ENCODE data around the gene PLXNA2. TPM values are rescaled to one million over a fixed set of nuclear protein-coding genes. Genes with fewer than 3 reads are reported as not detected.

Gene PLXNA2
- total and polyA plus RNA-seq, 2 of the 8 experiments (the other 6 are each of a cell fraction or from before 2014, with no cell fraction given), result 0.33 to 1.5 TPM

DNA sequence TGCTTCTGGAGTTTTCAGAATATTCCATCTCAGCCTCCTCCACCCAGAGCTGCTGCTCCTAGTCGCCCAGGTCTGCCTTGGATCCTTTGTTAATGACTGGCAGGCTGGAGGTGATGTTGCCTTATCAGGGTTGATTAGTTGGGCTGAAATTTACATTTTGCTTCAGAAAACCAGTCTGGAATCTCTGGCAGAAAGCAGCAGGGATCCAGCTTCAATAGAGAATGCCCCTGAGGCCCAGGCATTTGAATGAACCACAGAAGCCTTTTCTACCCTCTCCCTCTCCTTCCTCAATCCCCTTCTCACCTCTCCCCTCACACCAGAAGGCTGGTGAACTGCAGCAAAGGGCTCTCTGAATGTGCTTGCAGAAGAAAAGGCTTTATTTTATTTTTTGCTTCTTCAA is 83.2 kb downstream of the PLXNA2 start:
- no peaks in the 10 kb centered on the region; the same call in 1 of the 2 replicates for H3K79me1 ChIP-seq (ENCODE audit: low read depth, low read length)
- H3K14ac ChIP-seq (ENCODE audit: insufficient read length), result no peak overlapping the region
- no peak overlapping the region for H2BK120ac ChIP-seq (replicated peaks; ENCODE audit: low read depth, low read length)
- no peak overlapping the region for H4K5ac ChIP-seq (ENCODE audit: insufficient read length, low read depth, low read length)
- DNase-seq (ENCODE audit: low read depth in 1 of 2, low spot score in 2 of 2) (no peak), FAIRE-seq (no peak)
- H4K8ac ChIP-seq (ENCODE audit: extremely low read depth, insufficient read depth, low read length), result no peak overlapping the region
- H3K4ac ChIP-seq (replicated peaks; ENCODE audit: insufficient read length, low read depth, low read length), result no peak overlapping the region
- H2BK15ac ChIP-seq (ENCODE audit: low read length), result no peak overlapping the region
- H3K27me3 ChIP-seq (replicated peaks in 1 of 4; ENCODE audit: control insufficient read depth in 3 of 4, extremely low read depth in 1 of 4, insufficient read depth in 3 of 4, low read length in 3 of 4), result 0 out of 7 replicates have a peak, but pooled peaks cover 0 to 4% (median 0%) of the 10 kb centered on the region in 4 experiments
- CTCF ChIA-PET (ENCODE audit: partially characterized antibody), result interaction anchor here (1.0 to 6.4 kb wide), 8 partner anchors 9 to 139 kb away, joined by 3 to 29 read pairs (median 4); partner anchors contain the start of gene PLXNA2
- H3K4me1 ChIP-seq (replicated peaks in 1 of 4; ENCODE audit: control insufficient read depth in 3 of 4, insufficient read depth in 4 of 4, low read length in 3 of 4), result peaks cover 4 to 17% (median 14%) of the 10 kb centered on the region in 4 experiments
- H4K91ac ChIP-seq (replicated peaks; ENCODE audit: insufficient read length, low read length), result no peak overlapping the region
- no peak overlapping the region for H2AFZ ChIP-seq (ENCODE audit: low read length)
- no peak overlapping the region for H3K23ac ChIP-seq (ENCODE audit: insufficient read length)
- no peak overlapping the region for H2BK12ac ChIP-seq (ENCODE audit: low read depth, low read length)
- H3K27ac ChIP-seq (ENCODE audit: low read depth, low read length), result no peak overlapping the region
- no peak overlapping the region for H2BK5ac ChIP-seq (ENCODE audit: low read depth, low read length)
- H2BK20ac ChIP-seq (ENCODE audit: low read length), result no peak overlapping the region
- H3K4me3 ChIP-seq (ENCODE audit: extremely low read depth in 1 of 4, insufficient read depth in 2 of 4, low read depth in 3 of 4, low read length in 4 of 4), result no peak overlapping the region
- H3K79me2 ChIP-seq (ENCODE audit: control insufficient read depth in 1 of 2, insufficient read depth in 2 of 2, low read length in 2 of 2), result no peaks in the 10 kb centered on the region
- no peak overlapping the region for H2AK5ac ChIP-seq (ENCODE audit: low read depth, low read length)
- POLR2A ChIA-PET (ENCODE audit: partially characterized antibody), result interaction anchor here (1.0 kb wide), 1 partner anchor 14 kb away, joined by 3 read pairs; no protein-coding TSS in a partner anchor
- H3K56ac ChIP-seq (replicated peaks; ENCODE audit: insufficient read length, low read depth, low read length), result no peak overlapping the region
- no peak overlapping the region; a peak in 1 of 4 replicates for H3K4me2 ChIP-seq (ENCODE audit: insufficient read depth in 1 of 2, low read depth in 2 of 2, low read length in 2 of 2)
- H3K18ac ChIP-seq (ENCODE audit: extremely low read depth, low read length), result no peak overlapping the region
- WGBS, 2 experiments (ENCODE audit: extremely low coverage in 1 of 2, insufficient coverage in 1 of 2, insufficient read length in 1 of 2, insufficient replicate concordance in 2 of 2, low coverage in 1 of 2, low lambda C conversion rate in 2 of 2, missing lambda C conversion rate in 1 of 2), result 45% methylated on average over 1 of the region's 1 CpG; no CpG with 5 or more reads in 1 of the 2 experiments
- H3K23me2 ChIP-seq (ENCODE audit: low read depth, low read length), result no peaks in the 10 kb centered on the region
- no peaks in the 10 kb centered on the region for H3K36me3 ChIP-seq (ENCODE audit: control insufficient read depth in 2 of 4, insufficient read depth in 4 of 4, low read length in 3 of 4)
- no peaks in the 10 kb centered on the region for H3K9me3 ChIP-seq (ENCODE audit: insufficient read depth in 2 of 2, low read depth in 1 of 2, low read length in 1 of 2)
- no peaks in the 10 kb centered on the region for H4K20me1 ChIP-seq (replicated peaks in 1 of 2; ENCODE audit: control insufficient read depth in 1 of 2, insufficient read depth in 2 of 2, low read length in 2 of 2)
- H3K9ac ChIP-seq (replicated peaks in 1 of 4; ENCODE audit: extremely low read depth in 1 of 4, low read depth in 3 of 4, low read length in 3 of 4), result no peak overlapping the region
- no peak for TF ChIP-seq TAF1 (IDR thresholded peaks at IDR 0.05; ENCODE audit: low read depth, low read length)
- TF ChIP-seq JUN (IDR thresholded peaks at IDR 0.05; ENCODE audit: low read depth, low read length), result no peak
- no peak for TF ChIP-seq RXRA (IDR thresholded peaks at IDR 0.05; ENCODE audit: insufficient read depth, low read depth, low read length)
- no peak for TF ChIP-seq CHD1 (IDR thresholded peaks at IDR 0.05; ENCODE audit: low read depth, low read length)
- no peak for TF ChIP-seq RAD21 (IDR thresholded peaks at IDR 0.05 in 1 of 2, conservative IDR thresholded peaks at IDR 0.05 in 1 of 2; ENCODE audit: low read depth in 2 of 2, low read length in 2 of 2)
- no peak for TF ChIP-seq TAF7 (optimal IDR thresholded peaks at IDR 0.05; ENCODE audit: borderline replicate concordance, low read depth, low read length)
- TF ChIP-seq PHF8 (conservative IDR thresholded peaks at IDR 0.05; ENCODE audit: low read depth, low read length), result no peak
- TF ChIP-seq EGR1 (IDR thresholded peaks at IDR 0.05; ENCODE audit: borderline replicate concordance, low read depth, low read length), result peak; percentile 73; the same call in 1 of the 2 replicates
- no peak for TF ChIP-seq JUND (IDR thresholded peaks at IDR 0.05; ENCODE audit: low read length)
- no peak for TF ChIP-seq POLR2AphosphoS5 (IDR thresholded peaks at IDR 0.05; ENCODE audit: low read depth, low read length)
- 0 out of 2 replicates have a peak, but pooled peaks have one; percentile 25 for TF ChIP-seq YY1 (IDR thresholded peaks at IDR 0.05; ENCODE audit: low read depth, low read length)
- peak; percentile 48; the same call in 1 of the 2 replicates for TF ChIP-seq SP1 (IDR thresholded peaks at IDR 0.05; ENCODE audit: low read depth, low read length)
- TF ChIP-seq TCF12 (IDR thresholded peaks at IDR 0.05; ENCODE audit: low read depth, low read length), result 0 out of 2 replicates have a peak, but pooled peaks have one; percentile 6
- 0 out of 2 replicates have a peak, but pooled peaks have one; percentile 28 for TF ChIP-seq TEAD4 (IDR thresholded peaks at IDR 0.05; ENCODE audit: low read depth, low read length)
- no peak for TF ChIP-seq BACH1 (IDR thresholded peaks at IDR 0.05; ENCODE audit: low read length)
